ENCODE results near the gene AGPAT4.

DNA sequence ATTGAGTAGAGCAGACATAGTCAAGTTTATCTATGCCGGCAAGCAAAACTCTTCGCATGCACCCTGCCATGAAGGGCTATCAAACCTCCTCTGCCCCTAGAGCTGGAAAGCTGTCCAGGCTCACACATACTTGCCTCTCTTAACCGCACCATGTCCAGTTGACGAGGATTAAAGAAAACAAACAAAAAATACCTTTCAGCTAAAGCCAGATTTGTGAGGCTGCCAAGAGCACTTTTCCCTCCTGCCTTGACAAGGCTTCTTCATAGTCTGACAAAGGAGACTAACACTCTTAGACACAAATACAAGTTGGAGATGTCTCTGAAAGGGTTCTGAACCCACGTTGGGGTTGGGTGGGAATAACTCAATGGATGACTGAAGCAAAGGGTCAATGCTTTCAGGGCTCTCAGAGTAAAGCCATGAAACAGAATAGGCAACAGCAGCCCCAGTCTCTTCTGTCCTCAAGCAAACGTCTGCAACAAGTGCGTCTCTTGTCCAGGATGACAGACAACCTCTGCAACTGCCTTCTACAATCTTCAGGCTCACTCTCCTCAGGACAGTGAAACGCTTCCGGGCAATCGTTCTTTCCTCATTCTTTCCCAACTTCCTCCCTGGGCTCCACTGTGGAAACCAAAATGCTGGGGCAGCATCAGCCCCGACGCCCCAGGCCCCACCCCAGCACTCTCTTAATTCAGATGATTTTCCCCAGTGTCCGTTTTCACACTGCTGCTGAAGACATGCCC is 57.8 kb downstream of the AGPAT4 start:
- no peak for TF ChIP-seq SIN3A (IDR thresholded peaks at IDR 0.05; ENCODE audit: low read depth)
- TF ChIP-seq, protein P1, sequence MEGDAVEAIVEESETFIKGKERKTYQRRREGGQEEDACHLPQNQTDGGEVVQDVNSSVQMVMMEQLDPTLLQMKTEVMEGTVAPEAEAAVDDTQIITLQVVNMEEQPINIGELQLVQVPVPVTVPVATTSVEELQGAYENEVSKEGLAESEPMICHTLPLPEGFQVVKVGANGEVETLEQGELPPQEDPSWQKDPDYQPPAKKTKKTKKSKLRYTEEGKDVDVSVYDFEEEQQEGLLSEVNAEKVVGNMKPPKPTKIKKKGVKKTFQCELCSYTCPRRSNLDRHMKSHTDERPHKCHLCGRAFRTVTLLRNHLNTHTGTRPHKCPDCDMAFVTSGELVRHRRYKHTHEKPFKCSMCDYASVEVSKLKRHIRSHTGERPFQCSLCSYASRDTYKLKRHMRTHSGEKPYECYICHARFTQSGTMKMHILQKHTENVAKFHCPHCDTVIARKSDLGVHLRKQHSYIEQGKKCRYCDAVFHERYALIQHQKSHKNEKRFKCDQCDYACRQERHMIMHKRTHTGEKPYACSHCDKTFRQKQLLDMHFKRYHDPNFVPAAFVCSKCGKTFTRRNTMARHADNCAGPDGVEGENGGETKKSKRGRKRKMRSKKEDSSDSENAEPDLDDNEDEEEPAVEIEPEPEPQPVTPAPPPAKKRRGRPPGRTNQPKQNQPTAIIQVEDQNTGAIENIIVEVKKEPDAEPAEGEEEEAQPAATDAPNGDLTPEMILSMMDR (IDR thresholded peaks at IDR 0.05 in 2 of 3, conservative IDR thresholded peaks at IDR 0.05 in 1 of 3; ENCODE audit: borderline replicate concordance in 1 of 3, insufficient read depth in 1 of 3, low read depth in 2 of 3, low read length in 2 of 3), result no peak

Data from HCT116 (cell line).